Neural cell (in vitro differentiated cells): ENCODE results near the gene ZNF771. TPM values are rescaled to one million over a fixed set of nuclear protein-coding genes. Genes with fewer than 3 reads are reported as not detected.

Experiments
- H2AFZ ChIP-seq: fragments of 200-600, 300-800 bp; sonication (generic), shearing (Covaris generic); 2 replicates; pipeline ENCODE4 v1.6.0; 2014; ENCODE audit warnings: low read depth, mild to moderate bottlenecking, antibody characterized with exemption, low read length, moderate library complexity
- H3F3A ChIP-seq: fragments of 200-600 bp; shearing (Covaris generic); 2 replicates; pipeline ENCODE4 v1.6.1; 2016; ENCODE audit warnings: mild to moderate bottlenecking, moderate library complexity, mixed read lengths, antibody characterized with exemption, low read length; ENCODE audit not compliant: insufficient read depth, poor library complexity, severe bottlenecking
- H3K27ac ChIP-seq: fragments of 200-600, 300-800 bp; sonication (generic), shearing (Covaris generic); 2 replicates; pipeline ENCODE4 v1.5.1; 2014; ENCODE audit warnings: mild to moderate bottlenecking, low read length, moderate library complexity
- H3K27me3 ChIP-seq: fragments of 300-800, 200-600 bp; sonication (generic), shearing (Covaris generic); 2 replicates; pipeline ENCODE4 v1.6.0; 2014; ENCODE audit warnings: mild to moderate bottlenecking, low read depth, low read length, moderate library complexity; ENCODE audit not compliant: insufficient read depth
- H3K36me3 ChIP-seq: fragments of 300-800, 200-600 bp; sonication (generic), shearing (Covaris generic); 2 replicates; pipeline ENCODE4 v1.5.1; 2014; ENCODE audit warnings: mild to moderate bottlenecking, antibody characterized with exemption, low read length, moderate library complexity; ENCODE audit not compliant: insufficient read depth
- H3K4me2 ChIP-seq: fragments of 300-800, 200-600 bp; sonication (generic), shearing (Covaris generic); 2 replicates; pipeline ENCODE4 v1.6.0; 2014; ENCODE audit warnings: mild to moderate bottlenecking, low read length
- H3K4me3 ChIP-seq: fragments of 300-800, 200-600 bp; sonication (generic), shearing (Covaris generic); 2 replicates; pipeline ENCODE4 v1.5.1; 2014; ENCODE audit warnings: mild to moderate bottlenecking, low read length, moderate library complexity
- H3K79me2 ChIP-seq: fragments of 200-600 bp; shearing (Covaris generic); replicated peaks from 2 replicates; pipeline ENCODE4 v1.6.0; 2014; ENCODE audit warnings: mild to moderate bottlenecking, low read length, moderate library complexity; ENCODE audit not compliant: insufficient read depth
- H3K9ac ChIP-seq: fragments of 300-800, 200-600 bp; sonication (generic), shearing (Covaris generic); 2 replicates; pipeline ENCODE4 v1.6.1; 2016; ENCODE audit warnings: mild to moderate bottlenecking, low read length, mixed read lengths
- H3K9me2 ChIP-seq: fragments of 200-600 bp; shearing (Covaris generic); 2 replicates; pipeline ENCODE4 v1.6.1; 2016; ENCODE audit warnings: mild to moderate bottlenecking, low read length, mixed read lengths; ENCODE audit not compliant: insufficient read depth
- H3K9me3 ChIP-seq: fragments of 200-600, 300-800 bp; sonication (generic), shearing (Covaris generic); 2 replicates; pipeline ENCODE4 v1.6.1; 2016; ENCODE audit warnings: mild to moderate bottlenecking, mixed run types, low read length, moderate library complexity, mixed read lengths
- H4K20me1 ChIP-seq: fragments of 200-600 bp; shearing (Covaris generic); 2 replicates; pipeline ENCODE4 v1.6.1; 2016; ENCODE audit warnings: mild to moderate bottlenecking, mixed run types; ENCODE audit not compliant: insufficient read depth
- EP300 ChIP-seq: fragments of 450-650 bp; conservative IDR thresholded peaks from 2 replicates; pipeline ENCODE4 v1.6.1; 2014; ENCODE audit warnings: antibody characterized with exemption, mild to moderate bottlenecking, moderate library complexity; ENCODE audit not compliant: poor library complexity, severe bottlenecking
- EZH2 ChIP-seq: fragments of 200-600, 300-800 bp; shearing (Covaris generic), sonication (generic); IDR thresholded peaks from 2 replicates; pipeline ENCODE4 v1.6.1; 2014; ENCODE audit warnings: antibody characterized with exemption, low read length, borderline replicate concordance, mild to moderate bottlenecking; ENCODE audit not compliant: insufficient read depth, poor library complexity, severe bottlenecking
- MXI1 ChIP-seq: fragments of 450-650 bp; conservative IDR thresholded peaks from 2 replicates; pipeline ENCODE4 v1.6.1; 2014; ENCODE audit warnings: antibody characterized with exemption, mild to moderate bottlenecking; ENCODE audit not compliant: poor library complexity, severe bottlenecking
- POLR2AphosphoS5 ChIP-seq: IDR thresholded peaks from 2 replicates; pipeline ENCODE4 v1.6.1; 2012
- RAD21 ChIP-seq: fragments of 450-650 bp; conservative IDR thresholded peaks from 2 replicates; pipeline ENCODE4 v1.6.1; 2014; ENCODE audit warnings: antibody characterized with exemption, mild to moderate bottlenecking, moderate library complexity
- REST ChIP-seq: IDR thresholded peaks from 2 replicates; pipeline ENCODE4 v1.6.1; 2012; ENCODE audit warnings: borderline replicate concordance
- SMC3 ChIP-seq: fragments of 450-650 bp; conservative IDR thresholded peaks from 2 replicates; pipeline ENCODE4 v1.6.1; 2014; ENCODE audit warnings: antibody characterized with exemption, mild to moderate bottlenecking, moderate library complexity; ENCODE audit not compliant: poor library complexity
- TAF1 ChIP-seq: IDR thresholded peaks from 2 replicates; pipeline ENCODE4 v1.6.1; 2012; ENCODE audit warnings: low read depth
- polyA plus RNA-seq: library from polyadenylated mRNA; depleted of rRNA; stranded (reverse); fragments of >200 nt; gene quantifications from 2 replicates; pipeline ENCODE4 v1.2.3, GENCODE V29; 2014
- TF ChIP-seq, protein P1 (sequence below): fragments of 450-650 bp; IDR thresholded peaks from 2 replicates; pipeline ENCODE4 v1.5.1; 2014; ENCODE audit warnings: antibody characterized with exemption, mild to moderate bottlenecking, moderate library complexity; ENCODE audit not compliant: poor library complexity, severe bottlenecking

The ZNF771 gene
- polyA plus RNA-seq, 1 donor from 2014 or later: 11.7 TPM

- Histone ChIP-seq H3K27me3 (no peaks in the 10 kb centered on the region), H4K20me1 (no peaks in the 10 kb centered on the region), H3K4me2 (no peak overlapping the region), H3K79me2 (peaks cover 4% of the 10 kb centered on the region), H3K27ac (no peak overlapping the region), H3K9me3 (no peaks in the 10 kb centered on the region), H2AFZ (no peak overlapping the region), H3K9me2 (no peaks in the 10 kb centered on the region), H3F3A (no peaks in the 10 kb centered on the region), H3K9ac (no peak overlapping the region), H3K36me3 (no peaks in the 10 kb centered on the region), H3K4me3 (no peak overlapping the region)
- TF ChIP-seq REST (no peak), MXI1 (no peak), RAD21 (no peak), POLR2AphosphoS5 (no peak), SMC3 (no peak), TAF1 (no peak), EP300 (no peak), EZH2 (no peak)
- TF ChIP-seq, protein P1, sequence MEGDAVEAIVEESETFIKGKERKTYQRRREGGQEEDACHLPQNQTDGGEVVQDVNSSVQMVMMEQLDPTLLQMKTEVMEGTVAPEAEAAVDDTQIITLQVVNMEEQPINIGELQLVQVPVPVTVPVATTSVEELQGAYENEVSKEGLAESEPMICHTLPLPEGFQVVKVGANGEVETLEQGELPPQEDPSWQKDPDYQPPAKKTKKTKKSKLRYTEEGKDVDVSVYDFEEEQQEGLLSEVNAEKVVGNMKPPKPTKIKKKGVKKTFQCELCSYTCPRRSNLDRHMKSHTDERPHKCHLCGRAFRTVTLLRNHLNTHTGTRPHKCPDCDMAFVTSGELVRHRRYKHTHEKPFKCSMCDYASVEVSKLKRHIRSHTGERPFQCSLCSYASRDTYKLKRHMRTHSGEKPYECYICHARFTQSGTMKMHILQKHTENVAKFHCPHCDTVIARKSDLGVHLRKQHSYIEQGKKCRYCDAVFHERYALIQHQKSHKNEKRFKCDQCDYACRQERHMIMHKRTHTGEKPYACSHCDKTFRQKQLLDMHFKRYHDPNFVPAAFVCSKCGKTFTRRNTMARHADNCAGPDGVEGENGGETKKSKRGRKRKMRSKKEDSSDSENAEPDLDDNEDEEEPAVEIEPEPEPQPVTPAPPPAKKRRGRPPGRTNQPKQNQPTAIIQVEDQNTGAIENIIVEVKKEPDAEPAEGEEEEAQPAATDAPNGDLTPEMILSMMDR: no peak
Measured at GRCh38 chr16:30359871-30360170, 47.6 kb upstream of the ZNF771 start.

DNA sequence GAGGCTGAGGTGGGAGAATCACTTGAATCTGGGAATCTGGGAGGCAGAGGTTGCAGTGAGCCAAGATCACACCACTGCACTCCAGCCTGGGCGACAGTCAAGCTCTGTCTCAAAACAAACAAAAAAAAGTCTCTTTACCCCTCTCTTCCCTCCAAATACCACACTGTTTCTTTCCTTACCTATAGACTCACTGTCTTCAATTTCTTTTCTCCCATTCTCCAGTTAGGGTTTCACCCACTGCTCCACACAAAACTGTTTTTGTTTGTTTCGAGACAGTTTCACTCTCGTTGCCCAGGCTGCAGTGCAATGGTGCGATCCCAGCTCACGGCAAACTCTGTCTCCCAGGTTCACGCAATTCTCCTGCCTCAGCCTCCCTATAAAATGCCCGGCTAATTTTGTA lies 46.2 kb upstream of the ZNF771 start:
- H3K4me3 ChIP-seq: no peak overlapping the region
- H3K79me2 ChIP-seq: peaks cover 13% of the 10 kb centered on the region
- H4K20me1 ChIP-seq: peaks cover 3% of the 10 kb centered on the region
- no peak overlapping the region for H2AFZ ChIP-seq
- TF ChIP-seq MXI1: no peak
- no peak for TF ChIP-seq EP300
- no peak for TF ChIP-seq SMC3
- TF ChIP-seq POLR2AphosphoS5: no peak
- TF ChIP-seq TAF1: no peak
- no peak for TF ChIP-seq REST
- no peaks in the 10 kb centered on the region for H3K9me2 ChIP-seq
- no peak overlapping the region for H3K4me2 ChIP-seq
- H3K27ac ChIP-seq: no peak overlapping the region
- H3F3A ChIP-seq: no peaks in the 10 kb centered on the region
- H3K27me3 ChIP-seq: no peaks in the 10 kb centered on the region
- no peaks in the 10 kb centered on the region for H3K9me3 ChIP-seq
- H3K9ac ChIP-seq: no peak overlapping the region
- no peaks in the 10 kb centered on the region for H3K36me3 ChIP-seq
